Hepatocyte (in vitro differentiated cells): Measurements from ENCODE around the gene ITPR1. TPM values are rescaled to one million over a fixed set of nuclear protein-coding genes. Genes with fewer than 3 reads are reported as not detected.

Experiments used
- DNase-seq: peaks from one replicate; pipeline ENCODE4 v3.0.0-alpha.2; 2016; ENCODE audit warnings: low spot score
- H2AFZ ChIP-seq: fragments of 200-600 bp; sonication (generic); 2 replicates; pipeline ENCODE4 v1.6.0; 2016; ENCODE audit warnings: antibody characterized with exemption, mild to moderate bottlenecking
- H3K27ac ChIP-seq: fragments of 200-600 bp; sonication (generic); 2 replicates; pipeline ENCODE4 v1.5.1; 2016; ENCODE audit warnings: mild to moderate bottlenecking
- H3K27me3 ChIP-seq: fragments of 200-600 bp; sonication (generic); 2 replicates; pipeline ENCODE4 v1.6.1; 2016
- H3K36me3 ChIP-seq: fragments of 200-600 bp; sonication (generic); replicated peaks from 2 replicates; pipeline ENCODE4 v1.5.1; 2016; ENCODE audit warnings: low read depth; ENCODE audit not compliant: insufficient read depth
- H3K4me1 ChIP-seq: fragments of 200-600 bp; sonication (generic); 2 replicates; pipeline ENCODE4 v1.5.1; 2016; ENCODE audit warnings: mild to moderate bottlenecking, moderate library complexity; ENCODE audit not compliant: insufficient read depth
- H3K4me2 ChIP-seq: fragments of 200-600 bp; sonication (generic); 2 replicates; pipeline ENCODE4 v1.6.0; 2016
- H3K4me3 ChIP-seq: fragments of 200-600 bp; sonication (generic); 2 replicates; pipeline ENCODE4 v1.5.1; 2016; ENCODE audit warnings: mild to moderate bottlenecking
- H3K79me2 ChIP-seq: fragments of 200-600 bp; sonication (generic); 2 replicates; pipeline ENCODE4 v1.6.0; 2017; ENCODE audit warnings: mild to moderate bottlenecking
- H3K9me2 ChIP-seq: fragments of 200-600 bp; sonication (generic); replicated peaks from 2 replicates; pipeline ENCODE4 v1.6.0; 2017; ENCODE audit warnings: mild to moderate bottlenecking; ENCODE audit not compliant: insufficient read depth
- H3K9me3 ChIP-seq: fragments of 200-600 bp; sonication (generic); 2 replicates; pipeline ENCODE4 v1.5.1; 2016; ENCODE audit warnings: low read depth, mild to moderate bottlenecking
- H4K20me1 ChIP-seq: fragments of 200-600 bp; sonication (generic); 2 replicates; pipeline ENCODE4 v1.6.0; 2016; ENCODE audit warnings: mild to moderate bottlenecking; ENCODE audit not compliant: insufficient read depth, poor library complexity, severe bottlenecking
- CTCF ChIP-seq: fragments of 200-600 bp; sonication (generic); IDR thresholded peaks from 2 replicates; pipeline ENCODE4 v1.5.1; 2016; ENCODE audit warnings: antibody characterized with exemption, mild to moderate bottlenecking; ENCODE audit not compliant: poor library complexity
- EZH2 ChIP-seq: fragments of 200-600 bp; sonication (generic); IDR thresholded peaks from 2 replicates; pipeline ENCODE4 v1.6.1; 2016; ENCODE audit warnings: antibody characterized with exemption, mild to moderate bottlenecking, borderline replicate concordance
- EZH2phosphoT487 ChIP-seq: fragments of 200-600 bp; sonication (generic); IDR thresholded peaks from one replicate; pipeline ENCODE4 v1.6.1; 2018; ENCODE audit warnings: antibody characterized with exemption, mild to moderate bottlenecking, low read depth, moderate library complexity; ENCODE audit not compliant: unreplicated experiment, severe bottlenecking
- WGBS: methylation state at CpG from one replicate; pipeline ENCODE4 v1.1.6; 2016; ENCODE audit warnings: low lambda C conversion rate; ENCODE audit errors: missing lambda C conversion rate; 5-methylcytosine and 5-hydroxymethylcytosine counted together
- polyA plus RNA-seq: library from polyadenylated mRNA; unstranded; fragments of >200 nt; fragmentation: Nextera tagmentation; extraction: Ambion mirVana; gene quantifications from 2 replicates; pipeline ENCODE4 v1.2.1, GENCODE V29; 2016
- total RNA-seq: library from RNA; depleted of rRNA; stranded (reverse); fragments of >200 nt; gene quantifications from 2 replicates; pipeline ENCODE4 v1.2.3, GENCODE V29; 2014

ITPR1 gene
- total and polyA plus RNA-seq, 2 experiments from 2014 or later = 46.8 to 90.8 TPM

- peaks cover 31% of the 10 kb centered on the region for H3K4me1 ChIP-seq
- no peaks in the 10 kb centered on the region for H3K36me3 ChIP-seq
- 84% methylated on average over 4 of the region's 4 CpGs for WGBS
- H3K79me2 ChIP-seq = peaks cover 14% of the 10 kb centered on the region
- no peak overlapping the region for H3K4me3 ChIP-seq
- H3K27me3 ChIP-seq = no peaks in the 10 kb centered on the region
- no peaks in the 10 kb centered on the region for H3K9me3 ChIP-seq
- DNase-seq = no peak
- no peaks in the 10 kb centered on the region for H3K9me2 ChIP-seq
- H2AFZ ChIP-seq = no peak overlapping the region
- H3K4me2 ChIP-seq = no peak overlapping the region
- TF ChIP-seq EZH2 (no peak), EZH2phosphoT487 (no peak), CTCF (no peak)
- H4K20me1 ChIP-seq = no peaks in the 10 kb centered on the region
- H3K27ac ChIP-seq = no peak overlapping the region
These were observed 93.2 kb downstream of the ITPR1 start for GRCh38 chr3:4586381-4586780.

- 77% methylated on average over 8 of the region's 8 CpGs for WGBS
- Histone ChIP-seq H3K27me3 (no peaks in the 10 kb centered on the region), H3K9me2 (no peaks in the 10 kb centered on the region), H4K20me1 (no peaks in the 10 kb centered on the region), H3K27ac (no peak overlapping the region), H3K4me2 (no peak overlapping the region), H2AFZ (no peak overlapping the region), H3K36me3 (no peaks in the 10 kb centered on the region), H3K4me1 (peaks cover 23% of the 10 kb centered on the region), H3K79me2 (peaks cover 12% of the 10 kb centered on the region), H3K4me3 (no peak overlapping the region), H3K9me3 (no peaks in the 10 kb centered on the region)
- no peak for TF ChIP-seq EZH2phosphoT487
- TF ChIP-seq CTCF = no peak
- no peak for TF ChIP-seq EZH2
- DNase-seq = no peak
These were observed 94.1 kb downstream of the ITPR1 start for GRCh38 chr3:4587061-4587837.

- Histone ChIP-seq H3K27me3 (no peaks in the 10 kb centered on the region), H3K4me1 (peaks cover 20% of the 10 kb centered on the region), H3K79me2 (peaks cover 17% of the 10 kb centered on the region), H3K9me3 (no peaks in the 10 kb centered on the region), H3K27ac (no peak overlapping the region), H3K36me3 (no peaks in the 10 kb centered on the region), H3K9me2 (no peaks in the 10 kb centered on the region), H2AFZ (no peak overlapping the region), H4K20me1 (no peaks in the 10 kb centered on the region), H3K4me2 (no peak overlapping the region), H3K4me3 (no peak overlapping the region)
- TF ChIP-seq CTCF (no peak), EZH2 (no peak), EZH2phosphoT487 (no peak)
- DNase-seq = no peak
These were observed 94.6 kb downstream of the ITPR1 start for GRCh38 chr3:4587838-4588105.

- no peaks in the 10 kb centered on the region for H4K20me1 ChIP-seq
- no peaks in the 10 kb centered on the region for H3K36me3 ChIP-seq
- H2AFZ ChIP-seq = no peak overlapping the region
- WGBS = 77% methylated on average over 4 of the region's 4 CpGs
- no peaks in the 10 kb centered on the region for H3K9me2 ChIP-seq
- H3K27ac ChIP-seq = no peak overlapping the region
- H3K4me1 ChIP-seq = peaks cover 16% of the 10 kb centered on the region
- H3K27me3 ChIP-seq = no peaks in the 10 kb centered on the region
- no peak overlapping the region for H3K4me3 ChIP-seq
- DNase-seq = peak; percentile 11
- peaks cover 23% of the 10 kb centered on the region for H3K79me2 ChIP-seq
- TF ChIP-seq CTCF (no peak), EZH2phosphoT487 (no peak), EZH2 (no peak)
- no peak overlapping the region for H3K4me2 ChIP-seq
- H3K9me3 ChIP-seq = no peaks in the 10 kb centered on the region
These were observed 95.3 kb downstream of the ITPR1 start for GRCh38 chr3:4588466-4588865.
